C4-2B (cell line): ENCODE results near the gene ITPR1.
"Not testable (repeated sequence)": the region's sequence is repeated elsewhere in the genome, so short reads cannot be mapped to it uniquely, and the experiment has no call there.

Source experiments
- ZFX ChIP-seq: fragments of 450-650 bp; IDR thresholded peaks from 2 replicates; pipeline ENCODE4 v1.6.1; 2017
- TF ChIP-seq, protein P1 (sequence below): fragments of 450-650 bp; conservative IDR thresholded peaks from 2 replicates; pipeline ENCODE4 v1.5.1; 2017; ENCODE audit warnings: mild to moderate bottlenecking

DNA sequence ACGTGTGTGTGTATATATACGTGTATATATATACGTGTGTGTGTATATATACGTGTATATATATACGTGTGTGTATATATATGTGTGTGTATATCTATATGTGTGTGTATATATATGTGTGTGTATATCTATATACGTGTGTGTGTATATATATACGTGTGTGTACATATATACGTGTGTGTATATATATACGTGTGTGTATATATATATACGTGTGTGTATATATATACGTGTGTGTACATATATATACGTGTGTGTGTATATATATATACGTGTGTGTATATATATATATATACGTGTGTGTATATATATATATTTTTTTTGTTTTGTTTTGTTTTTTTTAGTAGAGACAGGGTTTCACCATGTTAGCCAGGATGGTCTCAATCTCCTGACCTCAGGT lies 36.4 kb upstream of the ITPR1 start:
- TF ChIP-seq, protein P1, sequence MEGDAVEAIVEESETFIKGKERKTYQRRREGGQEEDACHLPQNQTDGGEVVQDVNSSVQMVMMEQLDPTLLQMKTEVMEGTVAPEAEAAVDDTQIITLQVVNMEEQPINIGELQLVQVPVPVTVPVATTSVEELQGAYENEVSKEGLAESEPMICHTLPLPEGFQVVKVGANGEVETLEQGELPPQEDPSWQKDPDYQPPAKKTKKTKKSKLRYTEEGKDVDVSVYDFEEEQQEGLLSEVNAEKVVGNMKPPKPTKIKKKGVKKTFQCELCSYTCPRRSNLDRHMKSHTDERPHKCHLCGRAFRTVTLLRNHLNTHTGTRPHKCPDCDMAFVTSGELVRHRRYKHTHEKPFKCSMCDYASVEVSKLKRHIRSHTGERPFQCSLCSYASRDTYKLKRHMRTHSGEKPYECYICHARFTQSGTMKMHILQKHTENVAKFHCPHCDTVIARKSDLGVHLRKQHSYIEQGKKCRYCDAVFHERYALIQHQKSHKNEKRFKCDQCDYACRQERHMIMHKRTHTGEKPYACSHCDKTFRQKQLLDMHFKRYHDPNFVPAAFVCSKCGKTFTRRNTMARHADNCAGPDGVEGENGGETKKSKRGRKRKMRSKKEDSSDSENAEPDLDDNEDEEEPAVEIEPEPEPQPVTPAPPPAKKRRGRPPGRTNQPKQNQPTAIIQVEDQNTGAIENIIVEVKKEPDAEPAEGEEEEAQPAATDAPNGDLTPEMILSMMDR = not testable (repeated sequence)
- not testable (repeated sequence) for TF ChIP-seq ZFX
